Fibroblast of pulmonary artery (primary cell): ENCODE data around the gene RDH12.
A peak's percentile ranks its signal among the peaks of the same experiment; 100 is the strongest.

Experiments
- DNase-seq: peaks from one replicate; pipeline ENCODE4 v3.0.0-alpha.2; 2010; ENCODE audit warnings: low read depth
- H3K4me3 ChIP-seq: replicated peaks from 2 replicates; pipeline ENCODE4 v1.5.1; 2011; ENCODE audit warnings: low read depth, mild to moderate bottlenecking, control low read depth, low read length, moderate library complexity
- CTCF ChIP-seq: IDR thresholded peaks from 2 replicates; pipeline ENCODE4 v1.5.1; 2011; ENCODE audit warnings: mild to moderate bottlenecking, control low read depth, low read length, inconsistent platforms; ENCODE audit errors: missing control alignments

RDH12 gene

GRCh38 chr14:67733616-67734015 lies 31.9 kb downstream of the RDH12 start:
- TF ChIP-seq CTCF, result no peak

GRCh38 chr14:67734675-67735074 lies 33.0 kb downstream of the RDH12 start:
- DNase-seq, result peak; percentile 56
- no peak overlapping the region for H3K4me3 ChIP-seq
- TF ChIP-seq CTCF, result peak; percentile 41

More at GRCh38 chr14:67733616-67734015, 31.9 kb downstream of the RDH12 start:
- DNase-seq, result no peak
- H3K4me3 ChIP-seq, result no peak overlapping the region

- no peak for DNase-seq
- no peak overlapping the region for H3K4me3 ChIP-seq
- no peak for TF ChIP-seq CTCF
These were observed 33.9 kb downstream of the RDH12 start for GRCh38 chr14:67735336-67736147.

GRCh38 chr14:67736771-67737170 lies 35.1 kb downstream of the RDH12 start:
- DNase-seq, result no peak
- no peak overlapping the region for H3K4me3 ChIP-seq
- no peak for TF ChIP-seq CTCF

- no peak overlapping the region for H3K4me3 ChIP-seq
- DNase-seq, result peak; percentile 98
- no peak for TF ChIP-seq CTCF
These were observed 37.2 kb downstream of the RDH12 start for GRCh38 chr14:67738740-67739504.

- TF ChIP-seq CTCF, result no peak
- no peak overlapping the region for H3K4me3 ChIP-seq
These were observed 42.4 kb downstream of the RDH12 start for GRCh38 chr14:67744046-67744445.

GRCh38 chr14:67746927-67747326 lies 45.2 kb downstream of the RDH12 start:
- TF ChIP-seq CTCF, result no peak
- H3K4me3 ChIP-seq, result no peak overlapping the region
- no peak for DNase-seq

More at GRCh38 chr14:67744046-67744445, 42.4 kb downstream of the RDH12 start:
- no peak for DNase-seq
